ELF-1 (cell line): ENCODE measurements around the gene TMEM126B.
"Not testable (repeated sequence)": the region's sequence is repeated elsewhere in the genome, so short reads cannot be mapped to it uniquely, and the experiment has no call there.

Source experiments
- DNase-seq: peaks from one replicate; pipeline ENCODE4 v3.0.0-alpha.2; 2016; ENCODE audit warnings: low read depth, low spot score

TMEM126B gene

DNA sequence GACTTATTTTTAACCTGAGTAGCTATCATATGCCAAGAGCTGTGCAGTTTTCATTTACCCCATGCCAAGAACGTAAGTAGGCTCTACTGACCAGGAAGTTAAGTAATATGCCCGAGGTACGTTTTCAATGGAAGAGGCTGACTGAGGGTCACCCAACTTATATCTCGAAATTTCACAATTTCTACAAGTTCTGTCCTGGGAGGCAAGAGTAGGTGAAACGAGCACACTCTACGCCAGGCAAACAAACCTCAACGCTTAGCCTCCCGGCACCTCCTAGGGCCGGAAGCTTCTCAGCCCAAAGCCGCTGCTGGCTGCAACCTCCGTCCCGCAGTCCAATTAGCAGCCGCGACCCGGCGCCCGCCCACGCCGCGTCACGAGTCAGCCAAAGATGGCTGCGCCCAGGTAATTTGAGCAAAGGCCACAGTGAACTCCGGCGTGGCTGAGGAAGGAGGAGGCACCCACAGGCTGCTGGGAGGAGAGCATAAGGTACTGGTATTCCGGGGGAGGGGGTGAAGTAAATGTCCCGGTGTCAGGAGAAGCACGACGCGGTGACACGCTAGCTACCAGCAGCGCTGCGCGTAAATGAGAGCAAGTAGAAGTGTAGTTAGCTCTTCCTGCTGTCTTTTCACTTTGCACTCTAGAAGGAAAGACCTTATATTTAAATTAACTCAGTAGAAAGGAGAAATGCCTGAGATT is 19.4 kb downstream of the TMEM126B start, which contains the start of gene TMEM126A:
Gene TMEM126A (plus strand): TSS at position 364 of the 696 bp plus-strand sequence. CDS start 2,289 bp downstream, outside the sequence.
- peak; percentile 95 for DNase-seq

DNA sequence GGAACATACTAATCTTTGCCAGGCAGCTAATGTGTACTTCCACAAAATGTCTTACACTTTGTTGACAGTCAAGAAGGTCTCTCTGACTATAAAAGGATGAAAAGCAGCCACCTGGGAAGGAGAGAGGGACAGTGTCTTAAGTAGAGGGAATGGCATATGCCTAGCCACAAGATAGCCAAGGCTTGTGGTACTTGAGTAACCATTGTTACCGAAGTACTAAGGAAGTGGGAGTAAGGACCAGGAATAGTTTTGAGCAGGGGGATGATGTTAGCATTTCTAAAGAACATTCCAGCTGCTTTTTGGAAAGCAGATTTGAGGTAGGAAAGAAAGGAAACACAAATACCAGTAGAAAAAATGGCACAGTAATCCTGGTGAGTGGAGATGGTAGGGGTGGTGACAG is 22.7 kb downstream of the TMEM126B start:
- DNase-seq: no peak

DNA sequence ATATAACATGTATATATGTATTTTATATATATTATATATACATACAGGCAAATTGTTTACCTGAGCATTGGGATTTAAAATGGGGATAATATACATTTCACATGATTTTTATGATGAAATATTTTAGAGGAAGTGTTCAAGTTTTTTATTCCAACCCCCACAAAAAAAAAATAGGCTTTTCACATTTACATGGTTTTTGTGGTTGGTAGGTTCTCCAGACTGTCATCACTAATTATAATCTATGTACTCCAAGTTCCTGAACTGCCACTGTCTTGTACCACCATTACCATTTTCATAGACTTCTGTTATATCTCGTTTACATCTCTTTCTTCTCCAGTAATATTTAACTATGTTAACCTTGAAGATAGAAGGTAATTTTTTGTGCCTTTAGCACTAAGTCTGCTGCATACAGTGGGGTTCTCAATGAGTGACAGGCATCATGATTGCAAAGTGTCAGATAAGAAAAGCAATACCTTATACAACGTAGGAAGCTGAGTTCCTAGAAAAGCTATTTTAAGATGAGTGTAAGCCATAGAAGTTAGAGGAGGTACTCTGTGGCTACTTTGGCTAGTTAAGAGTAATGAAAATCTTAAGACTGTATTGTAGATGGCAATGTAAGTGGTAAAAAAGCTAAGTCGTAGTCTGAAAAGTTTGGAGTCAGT is 24.5 kb downstream of the TMEM126B start:
- DNase-seq: no peak

DNA sequence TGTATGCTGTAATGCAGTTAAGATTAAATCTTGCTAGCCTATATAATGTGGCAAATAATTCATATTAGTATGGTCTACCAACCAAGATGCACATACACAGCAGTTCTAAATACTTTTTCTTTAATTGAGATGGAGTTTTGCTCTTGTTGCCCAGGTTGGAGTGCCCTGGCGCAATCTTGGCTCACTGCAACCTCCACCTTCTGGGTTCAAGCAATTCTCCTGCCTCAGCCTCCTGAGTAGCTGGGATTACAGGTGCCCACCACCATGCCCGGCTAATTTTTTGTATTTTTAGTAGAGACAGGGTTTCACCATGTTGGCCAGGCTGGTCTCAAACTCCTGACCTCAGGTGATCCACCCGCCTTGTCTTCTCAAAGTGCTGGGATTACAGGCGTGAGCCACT is 25.9 kb downstream of the TMEM126B start:
- DNase-seq: not testable (repeated sequence)

DNA sequence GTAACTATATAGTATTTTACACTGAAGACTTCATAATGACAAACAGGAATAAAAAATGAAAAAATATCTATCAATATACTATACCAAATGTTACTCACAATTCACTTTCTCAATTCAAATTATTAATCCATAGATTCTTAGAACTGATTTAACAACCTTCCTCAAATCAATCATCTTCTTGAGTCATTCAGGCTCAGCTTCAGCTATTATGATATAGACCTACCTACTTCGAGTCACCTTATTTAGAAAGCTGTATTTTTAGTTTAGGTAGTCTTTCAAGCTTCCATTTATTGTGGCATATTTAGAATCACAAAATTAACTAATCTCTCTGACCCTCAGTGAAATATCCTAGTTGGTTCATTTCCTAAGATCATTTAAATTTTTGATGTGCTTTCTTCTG is 28.4 kb downstream of the TMEM126B start:
- no peak for DNase-seq

DNA sequence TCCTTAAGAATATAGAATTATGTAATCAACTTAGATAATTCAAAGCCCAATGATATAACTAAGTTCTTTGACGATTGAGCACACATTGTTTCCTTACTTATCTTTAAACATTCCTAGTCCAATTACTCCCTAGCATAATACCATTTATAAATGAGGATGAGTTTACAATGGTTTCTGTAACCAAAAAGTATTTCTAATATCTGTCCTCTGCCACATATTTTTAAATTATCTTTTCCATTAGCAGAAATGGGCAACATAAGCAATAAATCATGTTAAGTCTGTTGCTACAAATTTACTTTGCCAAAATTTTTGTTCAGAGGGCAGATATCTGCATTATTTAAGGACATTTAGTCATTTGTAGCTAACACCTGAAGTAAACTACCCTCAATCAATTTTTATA is 29.8 kb downstream of the TMEM126B start:
- DNase-seq: no peak

DNA sequence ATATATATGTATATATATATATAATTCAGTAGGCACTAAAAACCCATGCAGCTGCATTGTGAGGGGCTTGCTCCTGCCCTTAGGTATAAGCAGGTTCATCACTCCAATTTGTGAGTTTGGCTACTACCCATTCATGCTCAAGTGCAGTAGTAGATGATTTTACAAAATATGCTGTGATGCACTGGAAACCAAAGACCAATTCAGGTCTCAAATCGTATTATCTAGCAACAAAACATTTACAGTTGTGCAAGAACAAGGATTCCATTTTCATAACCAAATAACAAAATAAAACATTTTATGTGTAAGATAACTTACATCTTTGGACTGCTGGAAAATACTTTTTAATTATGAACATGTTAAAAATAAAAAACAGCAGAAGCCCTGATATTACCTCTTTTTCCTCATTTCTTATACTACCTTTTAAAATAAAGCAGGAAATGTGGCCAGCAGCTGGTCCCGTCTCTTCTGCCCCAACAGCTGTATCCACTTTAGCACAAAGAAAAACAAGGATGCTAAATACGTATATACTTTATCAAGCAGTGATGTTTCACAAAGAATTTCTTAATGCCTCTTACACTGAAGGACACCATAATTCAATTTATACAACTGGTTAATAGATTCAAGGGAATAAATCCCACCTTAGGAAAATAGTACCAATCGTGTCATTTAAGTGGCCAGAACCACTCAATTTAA is 33.7 kb downstream of the TMEM126B start:
- no peak for DNase-seq

DNA sequence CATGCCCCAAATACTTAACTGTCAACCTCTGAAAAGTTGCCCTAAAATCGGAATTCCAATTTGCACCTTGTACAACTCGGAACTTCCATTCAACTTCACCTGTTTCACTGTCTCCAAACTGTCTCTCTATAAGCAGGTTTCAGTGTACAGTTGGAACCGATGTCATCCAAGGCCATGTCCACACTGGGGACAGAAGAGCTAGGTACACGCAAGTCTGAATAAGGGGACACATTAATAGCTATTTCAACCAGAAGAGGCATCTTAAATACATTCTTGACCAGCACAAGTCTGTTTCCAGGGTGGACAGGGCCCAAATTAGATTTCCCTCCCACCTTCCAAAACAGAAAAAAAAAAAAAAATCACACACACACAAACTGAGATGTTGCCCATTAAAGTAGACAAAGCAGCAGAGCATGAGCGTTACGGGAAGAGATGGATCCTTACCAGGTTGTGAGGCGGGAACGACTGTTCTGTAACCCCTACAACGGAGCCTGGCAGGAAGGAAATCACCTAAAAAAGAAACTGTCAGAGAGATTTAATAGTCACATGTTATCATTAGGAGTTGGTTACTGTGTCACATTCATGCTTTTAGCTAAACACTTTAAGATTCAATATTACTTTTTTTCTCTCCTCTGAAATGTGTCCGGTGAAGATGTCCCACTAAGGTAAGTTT is 34.8 kb downstream of the TMEM126B start:
- no peak for DNase-seq

DNA sequence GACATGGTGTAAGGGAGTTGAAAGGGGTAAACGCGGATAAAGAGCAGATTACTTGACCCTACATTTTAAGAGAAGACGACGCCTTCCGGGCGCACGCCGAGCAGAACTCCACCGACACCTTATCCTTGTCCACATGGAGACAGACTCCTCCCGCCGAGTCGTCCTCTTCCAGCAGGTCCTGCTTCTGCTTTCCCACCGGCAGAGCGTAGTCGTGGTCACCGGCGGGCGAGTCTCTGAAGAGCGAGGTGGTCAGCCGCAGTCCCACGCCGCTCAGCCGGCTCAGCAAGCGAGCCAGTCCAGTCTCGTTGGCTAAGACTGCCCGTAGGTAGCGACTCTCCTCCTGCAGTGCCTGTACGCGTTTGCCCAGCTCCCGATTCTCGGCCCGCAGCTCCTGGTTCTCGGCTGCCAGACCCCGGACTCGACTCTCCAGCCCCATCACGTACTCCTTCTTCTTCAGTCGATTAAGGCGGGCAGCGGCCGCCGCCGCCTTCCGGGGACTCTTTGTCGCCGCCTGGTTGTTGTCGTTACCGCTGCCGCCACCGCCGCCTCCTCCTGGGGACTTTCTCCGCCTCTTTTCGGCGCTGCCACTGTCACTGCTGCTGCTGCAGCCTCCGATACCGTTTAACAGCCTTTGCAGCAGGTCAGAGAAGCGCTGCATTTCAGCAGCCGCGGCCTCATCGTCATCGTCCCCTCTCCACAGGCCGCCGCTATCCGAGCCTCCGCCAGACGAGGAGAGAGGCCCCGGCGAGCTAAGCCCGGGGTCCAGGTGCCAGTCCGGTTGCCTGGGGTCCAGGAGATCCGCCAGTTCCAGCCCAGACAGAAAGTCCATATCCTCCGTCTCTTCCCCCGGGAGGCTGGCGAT is 35.6 kb downstream of the TMEM126B start:
- peak; percentile 85 for DNase-seq

DNA sequence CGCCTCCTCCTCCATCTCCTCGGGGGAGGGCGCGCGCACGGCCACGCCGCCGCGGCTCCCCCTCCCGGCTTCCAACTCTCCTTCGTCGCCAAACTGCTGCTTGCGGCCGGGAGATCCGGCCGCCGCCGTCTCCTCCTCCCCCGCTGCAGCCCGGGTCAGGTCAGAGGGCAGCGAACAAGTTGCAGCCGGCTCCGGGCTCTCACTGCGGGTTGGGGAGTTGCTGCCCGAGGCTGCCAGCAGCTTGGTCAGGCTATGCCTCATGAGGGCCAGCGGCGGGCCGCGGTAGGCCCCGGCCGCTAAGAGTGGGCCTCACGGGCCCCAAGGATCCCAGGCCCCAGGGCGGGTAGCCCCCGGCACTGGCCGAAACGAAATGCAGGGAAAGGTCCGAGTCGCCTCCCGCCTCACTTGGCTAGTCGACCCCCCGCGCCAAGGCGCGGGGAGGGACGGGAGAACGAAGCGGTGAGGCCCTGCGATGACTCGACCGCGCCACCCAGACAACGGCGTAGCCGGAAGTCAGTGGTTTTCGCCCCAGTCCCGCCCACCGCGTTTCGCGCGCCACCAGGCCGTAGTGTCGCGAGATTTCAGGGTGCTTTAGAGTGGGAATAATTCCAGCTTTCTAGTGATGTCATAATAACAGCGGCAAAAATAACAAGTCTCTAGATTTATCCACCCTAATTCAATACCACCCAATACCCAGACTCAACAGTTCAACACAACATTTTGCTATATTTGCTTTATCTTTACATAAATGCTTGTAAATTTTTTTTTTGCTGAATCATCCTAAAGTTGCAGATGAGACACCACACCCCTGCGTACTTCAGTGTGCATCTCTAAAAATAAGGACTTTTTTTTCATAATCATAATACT is 36.5 kb downstream of the TMEM126B start, which contains the start of gene CREBZF:
Gene CREBZF (minus strand): TSS at position 515 of the 867 bp plus-strand sequence. CDS start 254 bp downstream, at position 261.
- peak; percentile 96 for DNase-seq

DNA sequence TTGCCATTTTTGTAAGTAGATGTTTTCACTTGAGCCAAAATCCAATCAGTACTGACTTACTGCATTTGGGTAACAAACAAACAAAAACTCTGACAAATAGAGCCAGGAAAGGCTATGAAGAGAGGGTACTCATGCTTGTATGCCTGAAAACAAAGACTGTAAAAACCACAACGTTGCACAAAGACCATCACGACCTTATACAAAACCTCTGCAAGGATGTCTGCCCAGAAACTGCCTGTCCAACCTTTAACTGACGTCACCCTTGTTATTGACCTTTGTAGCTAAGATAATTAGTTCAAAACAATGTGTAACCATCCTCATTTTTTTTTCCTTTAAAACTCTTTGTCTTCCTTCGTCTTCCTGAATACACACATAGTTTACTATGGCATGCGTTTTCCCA is 37.3 kb downstream of the TMEM126B start:
- no peak for DNase-seq

DNA sequence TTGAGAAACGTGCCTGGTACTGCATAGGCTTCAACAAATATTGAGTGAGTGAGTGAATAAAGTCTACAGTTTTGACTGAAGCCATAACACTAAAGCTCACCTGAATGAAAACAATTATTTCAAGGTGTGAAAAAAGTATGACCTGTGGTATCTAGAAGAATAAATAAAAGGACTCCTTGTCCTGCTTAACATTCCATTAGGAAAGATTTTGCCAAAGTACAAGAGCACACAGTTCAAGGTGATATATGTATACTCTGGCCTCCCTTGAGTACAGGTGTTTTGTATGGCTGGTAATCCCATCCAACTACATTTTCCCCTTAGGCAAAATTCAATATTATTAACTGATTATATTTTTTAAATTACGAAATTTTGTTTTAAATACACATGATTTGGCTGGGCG is 38.3 kb downstream of the TMEM126B start:
- DNase-seq: no peak

DNA sequence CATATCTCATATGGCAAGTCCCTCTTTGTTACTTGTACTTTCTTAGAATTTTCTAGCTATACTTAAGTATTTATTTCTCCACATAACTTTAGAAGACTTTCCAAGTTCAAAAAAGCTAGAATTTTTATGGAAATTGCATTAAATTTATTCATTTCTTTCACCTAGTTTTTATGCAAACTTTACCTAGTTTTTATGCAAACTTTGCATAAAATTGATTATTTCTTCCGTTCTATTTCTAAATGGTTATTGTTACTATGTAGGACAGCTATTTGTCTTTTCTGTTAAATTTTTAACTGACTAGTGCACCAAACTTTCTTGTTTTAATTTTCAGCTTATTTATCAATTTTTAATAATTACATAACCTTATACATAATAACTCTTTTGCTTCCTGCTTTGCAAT is 39.8 kb downstream of the TMEM126B start:
- no peak for DNase-seq

DNA sequence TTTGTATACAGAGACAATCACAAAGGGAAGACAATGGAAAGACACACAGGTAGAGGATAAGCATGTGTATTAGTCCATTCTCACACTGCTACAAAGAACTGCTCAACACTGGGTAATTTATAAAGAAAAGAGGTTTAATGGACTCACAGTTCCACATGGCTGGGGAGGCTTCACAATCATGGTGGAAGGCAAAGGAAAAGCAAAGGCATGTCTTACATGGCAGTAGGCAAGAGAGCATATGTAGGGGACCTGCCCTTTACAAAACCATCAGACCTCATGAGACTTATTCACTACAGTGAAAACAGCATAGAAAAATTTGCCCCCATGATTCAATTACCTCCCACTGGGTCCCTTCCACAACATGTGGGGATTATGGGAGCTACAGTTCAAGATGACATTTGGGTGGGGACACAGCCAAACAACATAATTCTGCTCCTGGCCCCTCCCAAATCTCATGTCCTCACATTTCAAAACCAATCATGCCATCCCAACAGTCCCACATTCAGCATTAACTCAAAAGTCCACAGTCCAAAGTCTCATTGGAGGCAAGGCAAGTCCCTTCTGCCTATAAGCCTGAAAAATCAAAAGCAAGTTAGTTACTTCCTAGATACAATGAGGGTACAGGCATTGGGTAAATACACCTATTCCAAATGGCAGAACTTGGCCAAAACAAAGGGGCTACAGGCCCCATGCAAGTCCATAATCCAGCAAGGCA is 42.7 kb downstream of the TMEM126B start:
- not testable (repeated sequence) for DNase-seq

DNA sequence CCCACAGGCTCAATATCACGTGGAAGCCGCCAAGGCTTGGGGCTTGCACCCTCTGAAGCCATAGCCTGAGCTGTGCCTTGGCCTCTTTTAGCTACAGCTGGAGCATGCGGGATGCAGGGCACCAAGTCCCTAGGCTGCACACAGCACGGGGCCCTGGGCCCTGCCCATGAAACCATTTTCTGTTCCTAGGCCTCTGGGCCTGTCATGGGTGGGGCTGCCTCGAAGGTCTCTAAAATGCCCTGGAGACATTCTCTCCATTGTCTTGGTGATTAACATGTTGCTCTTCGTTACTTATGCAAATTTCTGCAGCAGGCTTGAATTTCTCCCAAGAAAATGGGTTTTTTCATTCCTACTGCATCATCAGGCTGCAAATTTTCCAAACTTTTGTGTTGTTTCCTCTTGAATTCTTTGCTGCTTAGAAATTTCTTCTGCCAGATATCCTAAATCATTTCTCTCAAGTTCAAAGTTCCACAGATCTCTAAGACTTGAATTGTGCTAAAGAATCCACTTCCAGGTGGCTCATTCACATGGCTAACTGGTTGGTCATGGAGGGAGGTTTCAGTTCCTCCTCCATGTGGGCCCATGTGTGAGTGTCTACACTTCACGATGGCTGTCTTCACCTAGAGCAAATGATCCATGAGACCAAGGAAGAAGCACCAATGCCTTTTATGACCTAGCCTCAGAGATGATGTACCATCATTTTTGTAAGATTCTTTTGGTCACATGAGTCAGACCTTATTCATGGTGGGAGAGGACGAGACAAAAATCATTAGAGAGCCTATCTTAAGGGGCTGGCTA is 43.9 kb downstream of the TMEM126B start:
- DNase-seq: peak; percentile 9

DNA sequence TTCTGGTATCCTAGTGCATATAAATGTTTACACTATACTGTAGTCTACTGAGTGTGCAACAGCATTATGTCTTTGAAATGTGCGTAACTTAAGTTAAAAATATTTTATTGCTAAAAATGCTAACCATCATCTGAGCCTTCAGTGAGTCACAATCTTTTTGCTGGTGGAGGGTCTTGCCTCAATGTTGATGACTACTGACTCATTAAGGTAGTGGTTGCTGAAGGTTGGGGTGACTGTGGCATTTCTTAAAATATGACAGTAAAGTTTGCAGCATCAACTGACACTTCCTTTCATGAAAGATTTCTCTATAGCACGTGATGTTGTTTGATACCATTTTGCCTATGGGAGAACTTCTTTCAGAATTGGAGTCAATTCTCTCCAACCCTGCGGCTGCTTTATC is 45.0 kb downstream of the TMEM126B start:
- no peak for DNase-seq

DNA sequence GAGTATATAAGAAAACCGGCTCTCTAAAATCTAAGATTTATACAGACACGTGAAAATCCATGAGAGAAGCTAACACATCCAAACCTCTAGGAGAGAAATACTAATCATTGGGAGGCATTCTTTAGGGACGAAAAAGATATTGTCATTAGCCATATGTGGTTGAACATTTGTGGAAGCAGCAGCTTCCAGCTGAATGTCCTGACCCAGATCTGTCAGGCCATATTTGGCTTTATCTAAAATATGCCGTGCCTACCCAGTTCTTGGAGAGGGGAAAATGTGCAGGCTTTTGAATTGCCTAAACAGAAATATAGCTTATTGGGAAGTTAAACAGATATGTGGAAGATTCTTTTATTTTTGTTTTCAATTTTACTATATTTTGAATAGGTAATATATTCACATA is 51.2 kb downstream of the TMEM126B start:
- no peak for DNase-seq

DNA sequence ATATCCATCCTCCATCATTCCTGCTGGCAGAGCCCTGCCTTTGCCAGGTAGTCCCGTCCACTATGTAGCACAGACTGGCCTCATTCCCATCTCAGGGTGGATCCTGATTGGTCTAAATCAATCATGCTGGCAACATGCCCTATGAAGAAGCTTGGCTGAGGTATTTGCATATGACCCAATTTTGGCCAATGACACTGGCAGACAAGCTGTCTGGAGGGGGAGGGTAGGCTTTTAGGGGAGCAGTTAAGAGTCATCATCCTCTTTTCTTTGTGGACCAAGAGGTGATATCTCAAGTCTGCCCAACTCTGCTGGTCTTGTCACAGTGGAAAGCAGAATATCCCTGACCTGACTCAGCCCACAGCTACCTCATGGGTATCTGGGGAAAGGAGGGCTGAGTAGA is 52.5 kb downstream of the TMEM126B start:
- no peak for DNase-seq
